Stimulated activated naive B cell treated with anti-CD40 and anti-IgM and Interleukin-4, amounts not matched to agents 10 μg/mL and 1 μg/mL and 100 μg/mL, for 72 hours (primary cell): ENCODE data around the gene CYP19A1.

Experiments
- ATAC-seq, 2 donors: fragments of 150-1000 bp; cut with Tn5 transposase; replicated peaks; 2 replicates each; pipeline ENCODE4 v1.10.0; 2021; ENCODE audit warnings: moderate library complexity in 1 of 2
- DNase-seq: peaks from one replicate; pipeline ENCODE4 v3.0.0; 2021
- H3K27ac Mint-ChIP-seq: one replicate; pipeline ENCODE4 v1.8.0; 2022; ENCODE audit warnings: mild to moderate bottlenecking, mixed read lengths
- H3K27me3 Mint-ChIP-seq, 2 donors: one replicate each; pipeline ENCODE4 v1.8.0; 2022; ENCODE audit warnings: mixed read lengths in 2 of 2
- H3K36me3 Mint-ChIP-seq, 2 donors: one replicate each; pipeline ENCODE4 v1.8.0; 2022; ENCODE audit warnings: mixed read lengths in 2 of 2, mild to moderate bottlenecking in 1 of 2
- H3K4me1 Mint-ChIP-seq, 2 donors: one replicate each; pipeline ENCODE4 v1.8.0; 2022; ENCODE audit warnings: mixed read lengths in 2 of 2, mild to moderate bottlenecking in 1 of 2
- H3K4me3 Mint-ChIP-seq, 2 donors: one replicate each; pipeline ENCODE4 v1.8.0; 2022; ENCODE audit warnings: mild to moderate bottlenecking in 2 of 2, mixed read lengths in 2 of 2, moderate library complexity in 1 of 2
- H3K9me3 Mint-ChIP-seq, 2 donors: one replicate each; pipeline ENCODE4 v1.8.0; 2022; ENCODE audit warnings: mixed read lengths in 2 of 2, mild to moderate bottlenecking in 1 of 2

CYP19A1 gene

GRCh38 chr15:51338496-51338895 is at the start of gene CYP19A1:
Gene CYP19A1, minus strand, starts transcription at chr15:51338596. Its CDS starts 95,684 bp downstream, at chr15:51242912.
- H3K27ac Mint-ChIP-seq, result peak within 1 kb of the TSS; percentile 63
- ATAC-seq (no peak), DNase-seq (no peak)
- H3K4me3 Mint-ChIP-seq, result no peak within 1 kb of the TSS
- peaks cover 17 to 45% of the 10 kb centered on the region in 2 donors for H3K4me1 Mint-ChIP-seq
- H3K27me3 Mint-ChIP-seq, result peaks cover 3 to 27% of the 10 kb centered on the region in 2 donors
- H3K9me3 Mint-ChIP-seq, result no peaks in the 10 kb centered on the region
- no peaks in the 10 kb centered on the region for H3K36me3 Mint-ChIP-seq

- H3K36me3 Mint-ChIP-seq, result no peaks in the 10 kb centered on the region
- ATAC-seq (no peak), DNase-seq (no peak)
- H3K4me1 Mint-ChIP-seq, result peaks cover 9 to 17% of the 10 kb centered on the region in 2 donors
- no peak overlapping the region for H3K27ac Mint-ChIP-seq
- no peak overlapping the region for H3K4me3 Mint-ChIP-seq
- peaks cover 13 to 19% of the 10 kb centered on the region in 2 donors for H3K27me3 Mint-ChIP-seq
- H3K9me3 Mint-ChIP-seq, result no peaks in the 10 kb centered on the region
These were observed 49.3 kb upstream of the CYP19A1 start for GRCh38 chr15:51387699-51388041.

GRCh38 chr15:51386960-51387698 is 48.7 kb upstream of the CYP19A1 start:
- H3K27ac Mint-ChIP-seq, result no peak overlapping the region
- H3K9me3 Mint-ChIP-seq, result no peaks in the 10 kb centered on the region
- ATAC-seq (no peak), DNase-seq (no peak)
- no peaks in the 10 kb centered on the region for H3K36me3 Mint-ChIP-seq
- peaks cover 9 to 17% of the 10 kb centered on the region in 2 donors for H3K4me1 Mint-ChIP-seq
- H3K4me3 Mint-ChIP-seq, result no peak overlapping the region
- peaks cover 14 to 21% of the 10 kb centered on the region in 2 donors for H3K27me3 Mint-ChIP-seq

- DNase-seq (no peak), ATAC-seq (no peak)
- H3K4me1 Mint-ChIP-seq, result peaks cover 14 to 23% of the 10 kb centered on the region in 2 donors
- no peak overlapping the region for H3K27ac Mint-ChIP-seq
- no peaks in the 10 kb centered on the region for H3K9me3 Mint-ChIP-seq
- H3K36me3 Mint-ChIP-seq, result no peaks in the 10 kb centered on the region
- peaks cover 19 to 27% of the 10 kb centered on the region in 2 donors for H3K27me3 Mint-ChIP-seq
- H3K4me3 Mint-ChIP-seq, result no peak overlapping the region
These were observed 48.1 kb upstream of the CYP19A1 start for GRCh38 chr15:51386486-51386885.

GRCh38 chr15:51386029-51386428 is 47.6 kb upstream of the CYP19A1 start:
- peaks cover 16 to 28% of the 10 kb centered on the region in 2 donors for H3K4me1 Mint-ChIP-seq
- H3K27me3 Mint-ChIP-seq, result peaks cover 19 to 29% of the 10 kb centered on the region in 2 donors
- DNase-seq (no peak), ATAC-seq (no peak)
- no peaks in the 10 kb centered on the region for H3K36me3 Mint-ChIP-seq
- H3K27ac Mint-ChIP-seq, result no peak overlapping the region
- no peak overlapping the region for H3K4me3 Mint-ChIP-seq
- H3K9me3 Mint-ChIP-seq, result no peaks in the 10 kb centered on the region

- no peak for DNase-seq
These were observed 44.4 kb upstream of the CYP19A1 start for GRCh38 chr15:51382787-51383186.

GRCh38 chr15:51380999-51381806 is 42.8 kb upstream of the CYP19A1 start:
- H3K9me3 Mint-ChIP-seq, result no peaks in the 10 kb centered on the region
- ATAC-seq (peak; percentile 95 to 96), DNase-seq (peak; percentile 57)
- no peak overlapping the region for H3K4me3 Mint-ChIP-seq
- H3K36me3 Mint-ChIP-seq, result no peaks in the 10 kb centered on the region
- H3K27me3 Mint-ChIP-seq, result peaks cover 19 to 22% of the 10 kb centered on the region in 2 donors
- H3K27ac Mint-ChIP-seq, result no peak overlapping the region
- H3K4me1 Mint-ChIP-seq, result peaks cover 12 to 19% of the 10 kb centered on the region in 2 donors

More at GRCh38 chr15:51382787-51383186, 44.4 kb upstream of the CYP19A1 start:
- Mint-ChIP-seq H3K27me3 (peaks cover 19 to 29% of the 10 kb centered on the region in 2 donors), H3K27ac (no peak overlapping the region), H3K9me3 (no peaks in the 10 kb centered on the region), H3K4me3 (no peak overlapping the region), H3K4me1 (peaks cover 12 to 19% of the 10 kb centered on the region in 2 donors), H3K36me3 (no peaks in the 10 kb centered on the region)
- ATAC-seq, result peak in 1 of 2 donors; percentile 30

GRCh38 chr15:51379390-51379789 is 41.0 kb upstream of the CYP19A1 start:
- no peaks in the 10 kb centered on the region for H3K36me3 Mint-ChIP-seq
- H3K27ac Mint-ChIP-seq, result no peak overlapping the region
- H3K27me3 Mint-ChIP-seq, result peaks cover 15 to 21% of the 10 kb centered on the region in 2 donors
- peaks cover 9 to 14% of the 10 kb centered on the region in 2 donors for H3K4me1 Mint-ChIP-seq
- H3K4me3 Mint-ChIP-seq, result no peak overlapping the region
- H3K9me3 Mint-ChIP-seq, result no peaks in the 10 kb centered on the region
- ATAC-seq (no peak), DNase-seq (no peak)

- DNase-seq, result no peak
- Mint-ChIP-seq H3K9me3 (no peaks in the 10 kb centered on the region), H3K27me3 (peaks cover 12 to 17% of the 10 kb centered on the region in 2 donors), H3K4me1 (peaks cover 9 to 24% of the 10 kb centered on the region in 2 donors), H3K27ac (no peak overlapping the region), H3K4me3 (no peak overlapping the region), H3K36me3 (no peaks in the 10 kb centered on the region)
- no peak for ATAC-seq
These were observed 40.0 kb upstream of the CYP19A1 start for GRCh38 chr15:51378406-51378805.

GRCh38 chr15:51377038-51377786 is 38.8 kb upstream of the CYP19A1 start:
- Mint-ChIP-seq H3K27ac (no peak overlapping the region), H3K36me3 (no peaks in the 10 kb centered on the region), H3K9me3 (no peaks in the 10 kb centered on the region), H3K27me3 (peaks cover 7 to 9% of the 10 kb centered on the region in 2 donors), H3K4me3 (no peak overlapping the region), H3K4me1 (peaks cover 7 to 24% of the 10 kb centered on the region in 2 donors)
- no peak for ATAC-seq
- DNase-seq, result no peak

- H3K4me3 Mint-ChIP-seq, result no peak overlapping the region
- no peak for DNase-seq
- no peak for ATAC-seq
- H3K4me1 Mint-ChIP-seq, result peaks cover under 1 to 15% of the 10 kb centered on the region in 2 donors
- no peak overlapping the region for H3K27ac Mint-ChIP-seq
- no peaks in the 10 kb centered on the region for H3K36me3 Mint-ChIP-seq
- H3K9me3 Mint-ChIP-seq, result no peaks in the 10 kb centered on the region
- no peaks in the 10 kb centered on the region for H3K27me3 Mint-ChIP-seq
These were observed 37.7 kb upstream of the CYP19A1 start for GRCh38 chr15:51375966-51376640.

GRCh38 chr15:51374131-51374530 is 35.7 kb upstream of the CYP19A1 start:
- Mint-ChIP-seq H3K27ac (no peak overlapping the region), H3K36me3 (no peaks in the 10 kb centered on the region), H3K4me3 (no peak overlapping the region), H3K9me3 (no peaks in the 10 kb centered on the region), H3K4me1 (peaks cover 0 to 10% of the 10 kb centered on the region in 2 donors), H3K27me3 (no peaks in the 10 kb centered on the region)
- no peak for ATAC-seq
- DNase-seq, result no peak

GRCh38 chr15:51371266-51371665 is 32.9 kb upstream of the CYP19A1 start:
- Mint-ChIP-seq H3K4me1 (peaks cover 0 to 10% of the 10 kb centered on the region in 2 donors), H3K27ac (no peak overlapping the region), H3K27me3 (no peaks in the 10 kb centered on the region), H3K36me3 (no peaks in the 10 kb centered on the region), H3K9me3 (no peaks in the 10 kb centered on the region), H3K4me3 (no peak overlapping the region)
- DNase-seq (no peak), ATAC-seq (no peak)

GRCh38 chr15:51369451-51369761 is 31.0 kb upstream of the CYP19A1 start:
- ATAC-seq (no peak), DNase-seq (no peak)
- no peaks in the 10 kb centered on the region for H3K36me3 Mint-ChIP-seq
- no peak overlapping the region for H3K4me3 Mint-ChIP-seq
- H3K27me3 Mint-ChIP-seq, result peaks cover 0 to 7% of the 10 kb centered on the region in 2 donors
- H3K9me3 Mint-ChIP-seq, result no peaks in the 10 kb centered on the region
- peaks cover 0 to 10% of the 10 kb centered on the region in 2 donors for H3K4me1 Mint-ChIP-seq
- no peak overlapping the region for H3K27ac Mint-ChIP-seq
